Left hindlimb (tissue), 1 donor: ENCODE results near the gene PARVB.

Experiments used
- DNase-seq: peaks from one replicate; pipeline ENCODE4 v3.0.0-alpha.2; 2018

The PARVB gene

GRCh38 chr22:44186121-44186510, 162.0 kb downstream of the PARVB start:
- DNase-seq = no peak

- DNase-seq = no peak
Measured at GRCh38 chr22:44186737-44187136, 162.6 kb downstream of the PARVB start.

- DNase-seq = no peak
Measured at GRCh38 chr22:44187652-44188230, 163.6 kb downstream of the PARVB start.

- no peak for DNase-seq
Measured at GRCh38 chr22:44188316-44188715, 164.2 kb downstream of the PARVB start.

- DNase-seq = no peak
Measured at GRCh38 chr22:44188986-44189630, 165.0 kb downstream of the PARVB start.

GRCh38 chr22:44190381-44190976, 166.4 kb downstream of the PARVB start:
- no peak for DNase-seq

GRCh38 chr22:44191036-44191454, 166.9 kb downstream of the PARVB start:
- no peak for DNase-seq

GRCh38 chr22:44192098-44192815, 168.2 kb downstream of the PARVB start:
- no peak for DNase-seq

- no peak for DNase-seq
Measured at GRCh38 chr22:44192816-44193534, 168.9 kb downstream of the PARVB start.

- DNase-seq = no peak
Measured at GRCh38 chr22:44193535-44193891, 169.4 kb downstream of the PARVB start.

GRCh38 chr22:44194569-44194968, 170.5 kb downstream of the PARVB start:
- DNase-seq = no peak

GRCh38 chr22:44195189-44195871, 171.2 kb downstream of the PARVB start:
- DNase-seq = no peak

GRCh38 chr22:44196241-44196640, 172.1 kb downstream of the PARVB start:
- DNase-seq = no peak

GRCh38 chr22:44196731-44197131, 172.6 kb downstream of the PARVB start:
- DNase-seq = no peak

- no peak for DNase-seq
Measured at GRCh38 chr22:44197271-44197670, 173.2 kb downstream of the PARVB start.

GRCh38 chr22:44199164-44199563, 175.1 kb downstream of the PARVB start:
- no peak for DNase-seq

GRCh38 chr22:44199866-44200265, 175.8 kb downstream of the PARVB start:
- no peak for DNase-seq

GRCh38 chr22:44200451-44200850, 176.3 kb downstream of the PARVB start:
- no peak for DNase-seq

GRCh38 chr22:44200855-44201550, 176.9 kb downstream of the PARVB start:
- DNase-seq = no peak

GRCh38 chr22:44201665-44202064, 177.6 kb downstream of the PARVB start:
- no peak for DNase-seq

- no peak for DNase-seq
Measured at GRCh38 chr22:44202261-44202789, 178.2 kb downstream of the PARVB start.

GRCh38 chr22:44203203-44203602, 179.1 kb downstream of the PARVB start:
- no peak for DNase-seq
